Right cardiac atrium (tissue), 5 donors: ENCODE measurements around the gene APBB2. TPM values are rescaled to one million over a fixed set of nuclear protein-coding genes. Genes with fewer than 3 reads are reported as not detected.
A peak's percentile ranks its signal among the peaks of the same experiment; 100 is the strongest.
"Not testable (repeated sequence)": the region's sequence is repeated elsewhere in the genome, so short reads cannot be mapped to it uniquely, and the experiment has no call there.

Source experiments
- ATAC-seq, 2 donors: fragments of 200-7000 bp; cut with Tn5 transposase; one replicate each; pipeline versions ENCODE4 v1.8.0 to v1.9.1; 2020; ENCODE audit warnings: moderate library complexity in 2 of 2, mild to moderate bottlenecking in 1 of 2
- DNase-seq, 3 donors: peaks; one replicate each; pipeline ENCODE4 v3.0.0-alpha.2; 2020
- H3K27ac ChIP-seq: one replicate; pipeline ENCODE4 v1.5.1; 2013; ENCODE audit warnings: mild to moderate bottlenecking, low read length, control low read depth, moderate library complexity
- H3K27me3 ChIP-seq: one replicate; pipeline ENCODE4 v1.6.1; 2013; ENCODE audit not compliant: control insufficient read depth, insufficient read depth
- H3K4me1 ChIP-seq: one replicate; pipeline ENCODE4 v1.6.1; 2013; ENCODE audit warnings: low read length; ENCODE audit not compliant: control insufficient read depth, insufficient read depth
- H3K4me3 ChIP-seq: one replicate; pipeline ENCODE4 v1.5.1; 2013; ENCODE audit warnings: low read length, control low read depth
- H3K9me3 ChIP-seq: one replicate; pipeline ENCODE4 v1.6.1; 2013; ENCODE audit warnings: low read length; ENCODE audit not compliant: control insufficient read depth
- WGBS: extraction: QIAGEN DNeasy Blood & Tissue Kit; methylation state at CpG from one replicate; pipeline ENCODE4 v1.1.7; 2013; 5-methylcytosine and 5-hydroxymethylcytosine counted together
- intact Hi-C, 4 donors: fragments of 100-400 bp; cut with DNase I; formaldehyde crosslinking; loops; one replicate each; pipeline versions ENCODE4 v1.11.0 to v1.14.0; 2022 to 2023
- polyA plus RNA-seq: library from polyadenylated mRNA; stranded (reverse); fragments of 200-250 nt; gene quantifications from one replicate; pipeline ENCODE4 v1.2.3, GENCODE V29; 2013
- total RNA-seq, 4 donors: library from RNA; stranded (reverse); fragmentation: NEBNext Ultra II Directional; extraction: Animal tissue kit (Norgen Biotek cat#: 25700); gene quantifications; one replicate each; pipeline ENCODE4 v1.2.1, GENCODE V29; 2021
- donor health status: healthy with polysubstance abuse.
- donor health status: DM: no; HTN: yes; CAD: no.
- donor health status: DM: no; HTN: no; CAD: no.
- donor health status: DM: no; HTN: yes; CAD: no; lungs with severe emphysema.
- donor health status: DM: yes; HTN: yes; CAD: no.

Gene APBB2
- total and polyA plus RNA-seq, 5 donors, result 12.7 to 46.2 (median 37.0) TPM

GRCh38 chr4:41012911-41013310 lies 201.4 kb downstream of the APBB2 start:
- DNase-seq (no peak), ATAC-seq (no peak)
- no peaks in the 10 kb centered on the region for H3K9me3 ChIP-seq
- H3K4me1 ChIP-seq, result no peaks in the 10 kb centered on the region
- H3K4me3 ChIP-seq, result no peak overlapping the region
- H3K27me3 ChIP-seq, result no peaks in the 10 kb centered on the region
- intact Hi-C loops, result no loop called here
- H3K27ac ChIP-seq, result no peak overlapping the region
- 67% methylated on average over 3 of the region's 3 CpGs for WGBS

GRCh38 chr4:41012293-41012692 lies 202.0 kb downstream of the APBB2 start:
- ATAC-seq (no peak), DNase-seq (no peak)
- WGBS, result 35% methylated on average over 2 of the region's 2 CpGs
- Histone ChIP-seq H3K27me3 (no peaks in the 10 kb centered on the region), H3K27ac (no peak overlapping the region), H3K9me3 (no peaks in the 10 kb centered on the region), H3K4me1 (no peaks in the 10 kb centered on the region), H3K4me3 (no peak overlapping the region)
- intact Hi-C loops, result no loop called here

GRCh38 chr4:41009411-41009810 lies 204.9 kb downstream of the APBB2 start:
- ATAC-seq (no peak), DNase-seq (no peak)
- Histone ChIP-seq H3K4me3 (no peak overlapping the region), H3K27ac (no peak overlapping the region), H3K27me3 (no peaks in the 10 kb centered on the region), H3K4me1 (no peaks in the 10 kb centered on the region), H3K9me3 (no peaks in the 10 kb centered on the region)
- intact Hi-C loops, result no loop called here
- 65% methylated on average over 3 of the region's 3 CpGs for WGBS

- no peak for DNase-seq
- H3K27me3 ChIP-seq, result no peaks in the 10 kb centered on the region
- no peak for ATAC-seq
- H3K4me1 ChIP-seq, result no peaks in the 10 kb centered on the region
- 86% methylated on average over 4 of the region's 4 CpGs for WGBS
- intact Hi-C loops, result no loop called here
- no peak overlapping the region for H3K27ac ChIP-seq
- H3K9me3 ChIP-seq, result no peaks in the 10 kb centered on the region
- no peak overlapping the region for H3K4me3 ChIP-seq
Observed at GRCh38 chr4:41006141-41006540, 208.2 kb downstream of the APBB2 start.

- Histone ChIP-seq H3K9me3 (no peaks in the 10 kb centered on the region), H3K4me3 (no peak overlapping the region), H3K27me3 (no peaks in the 10 kb centered on the region), H3K4me1 (no peaks in the 10 kb centered on the region), H3K27ac (no peak overlapping the region)
- no peak for ATAC-seq
- WGBS, result 83% methylated on average over 2 of the region's 2 CpGs
- no peak for DNase-seq
- intact Hi-C loops, result no loop called here
Observed at GRCh38 chr4:41002309-41002708, 212.0 kb downstream of the APBB2 start.

- WGBS, result 86% methylated on average over 1 of the region's 1 CpG
- no peak overlapping the region for H3K27ac ChIP-seq
- H3K4me3 ChIP-seq, result no peak overlapping the region
- no peaks in the 10 kb centered on the region for H3K27me3 ChIP-seq
- no peak for ATAC-seq
- intact Hi-C loops, result no loop called here
- H3K4me1 ChIP-seq, result no peaks in the 10 kb centered on the region
- no peak for DNase-seq
- no peaks in the 10 kb centered on the region for H3K9me3 ChIP-seq
Observed at GRCh38 chr4:41000356-41000755, 214.0 kb downstream of the APBB2 start.

- H3K4me1 ChIP-seq, result no peaks in the 10 kb centered on the region
- no peaks in the 10 kb centered on the region for H3K9me3 ChIP-seq
- DNase-seq, result peak in 2 of 3 donors; percentile 20 to 35
- peak; percentile 71 to 92 for ATAC-seq
- intact Hi-C loops, result no loop called here
- peak overlapping the region; percentile 49 for H3K27ac ChIP-seq
- peak overlapping the region; percentile 18 for H3K4me3 ChIP-seq
- 78% methylated on average over 10 of the region's 10 CpGs for WGBS
- H3K27me3 ChIP-seq, result no peaks in the 10 kb centered on the region
Observed at GRCh38 chr4:40998675-40999358, 215.5 kb downstream of the APBB2 start.

GRCh38 chr4:40995850-40996249 lies 218.5 kb downstream of the APBB2 start:
- no peak for ATAC-seq
- Histone ChIP-seq H3K27ac (no peak overlapping the region), H3K4me3 (no peak overlapping the region), H3K27me3 (no peaks in the 10 kb centered on the region), H3K9me3 (no peaks in the 10 kb centered on the region), H3K4me1 (peaks cover 2% of the 10 kb centered on the region)
- intact Hi-C loops, result no loop called here
- WGBS, result 92% methylated on average over 2 of the region's 2 CpGs
- no peak for DNase-seq

GRCh38 chr4:40994321-40994720 lies 220.0 kb downstream of the APBB2 start:
- H3K27ac ChIP-seq, H3K4me3 ChIP-seq, H3K9me3 ChIP-seq, intact Hi-C loops, H3K4me1 ChIP-seq, H3K27me3 ChIP-seq: not testable (repeated sequence)
- peak in 1 of 2 donors; percentile 42 for ATAC-seq
- WGBS, result 81% methylated on average over 4 of the region's 4 CpGs
- DNase-seq, result peak in 1 of 3 donors; percentile 28

- ATAC-seq, H3K4me3 ChIP-seq, intact Hi-C loops, H3K27ac ChIP-seq, H3K27me3 ChIP-seq, DNase-seq, H3K9me3 ChIP-seq, H3K4me1 ChIP-seq: not testable (repeated sequence)
- 62% methylated on average over 2 of the region's 2 CpGs for WGBS
Observed at GRCh38 chr4:40993296-40993693, 221.0 kb downstream of the APBB2 start.

- intact Hi-C loops, result no loop called here
- H3K27me3 ChIP-seq, result no peaks in the 10 kb centered on the region
- H3K4me3 ChIP-seq, result no peak overlapping the region
- H3K9me3 ChIP-seq, result no peaks in the 10 kb centered on the region
- H3K4me1 ChIP-seq, result peaks cover 2% of the 10 kb centered on the region
- no peak overlapping the region for H3K27ac ChIP-seq
- DNase-seq, result peak in 2 of 3 donors; percentile 29 to 61
- ATAC-seq, result peak; percentile 77 to 81
- 77% methylated on average over 17 of the region's 17 CpGs for WGBS
Observed at GRCh38 chr4:40992472-40993295, 221.7 kb downstream of the APBB2 start.
